Right kidney (tissue), 9 donors: ENCODE measurements around the gene TIGD1.

Source experiments
- DNase-seq: peaks from one replicate; pipeline ENCODE4 v3.0.0-alpha.2; 2016
- long read RNA-seq, 8 donors: transcript quantifications; one replicate each; lab custom pipeline, GENCODE V29; 2026

TIGD1 gene
- long read RNA-seq, donor 1, partial matches to known transcripts = 0 of 4 reads
- long read RNA-seq, donor 1, other reads (novel, unspliced or antisense) = 0 of 4 reads
- long read RNA-seq, donor 2, transcript TIGD1-201 (1 exons, 2,623 nt) = major isoform, 5 of 5 reads
- long read RNA-seq, donor 2, partial matches to known transcripts = 0 of 5 reads
- long read RNA-seq, donor 2, other reads (novel, unspliced or antisense) = 0 of 5 reads
- long read RNA-seq, donor 3, partial matches to known transcripts = 0 of 2 reads
- long read RNA-seq, donor 3, other reads (novel, unspliced or antisense) = 0 of 2 reads
- long read RNA-seq, donor 4, partial matches to known transcripts = 0 of 2 reads
- long read RNA-seq, donor 4, other reads (novel, unspliced or antisense) = 0 of 2 reads
- long read RNA-seq, donor 5, transcript TIGD1-201 (1 exons, 2,623 nt) = major isoform, 9 of 9 reads
- long read RNA-seq, donor 5, partial matches to known transcripts = 0 of 9 reads
- long read RNA-seq, donor 5, other reads (novel, unspliced or antisense) = 0 of 9 reads
- long read RNA-seq, donor 6, transcript TIGD1-201 (1 exons, 2,623 nt) = major isoform, 6 of 6 reads
- long read RNA-seq, donor 6, partial matches to known transcripts = 0 of 6 reads
- long read RNA-seq, donor 6, other reads (novel, unspliced or antisense) = 0 of 6 reads
- long read RNA-seq, donor 7, partial matches to known transcripts = 0 of 4 reads
- long read RNA-seq, donor 7, other reads (novel, unspliced or antisense) = 0 of 4 reads
- long read RNA-seq, donor 8, partial matches to known transcripts = 0 of 4 reads
- long read RNA-seq, donor 8, other reads (novel, unspliced or antisense) = 0 of 4 reads

GRCh38 chr2:232550354-232551249, at the start of gene TIGD1, which contains the start of gene EIF4E2:
TSS of gene TIGD1 (minus strand) at chr2:232550557. CDS start at chr2:232549882, 675 bp downstream.
TSS of gene EIF4E2 (plus strand) at chr2:232550689. CDS start at chr2:232550725, 36 bp downstream.
- peak; percentile 88 for DNase-seq

DNA sequence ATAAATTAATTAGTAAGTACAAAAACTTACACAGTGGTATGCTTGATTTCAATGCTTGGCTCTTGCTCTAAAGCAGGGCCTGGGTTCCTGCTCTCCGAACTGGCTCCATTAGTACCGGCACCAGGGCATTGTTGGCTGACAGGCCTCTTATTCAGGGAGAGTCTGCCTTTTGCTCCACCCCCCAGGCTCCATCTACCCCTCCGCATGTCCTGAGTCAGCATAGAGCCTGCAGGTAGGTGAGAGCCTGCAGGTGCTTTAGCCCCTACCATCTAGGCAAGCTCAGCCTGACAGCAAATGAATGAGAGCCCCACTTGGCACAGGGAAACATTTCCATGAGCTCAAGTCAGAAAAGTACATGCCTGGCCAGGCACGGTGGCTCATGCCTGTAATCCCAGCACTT, 47.9 kb upstream of the TIGD1 start:
- no peak for DNase-seq

DNA sequence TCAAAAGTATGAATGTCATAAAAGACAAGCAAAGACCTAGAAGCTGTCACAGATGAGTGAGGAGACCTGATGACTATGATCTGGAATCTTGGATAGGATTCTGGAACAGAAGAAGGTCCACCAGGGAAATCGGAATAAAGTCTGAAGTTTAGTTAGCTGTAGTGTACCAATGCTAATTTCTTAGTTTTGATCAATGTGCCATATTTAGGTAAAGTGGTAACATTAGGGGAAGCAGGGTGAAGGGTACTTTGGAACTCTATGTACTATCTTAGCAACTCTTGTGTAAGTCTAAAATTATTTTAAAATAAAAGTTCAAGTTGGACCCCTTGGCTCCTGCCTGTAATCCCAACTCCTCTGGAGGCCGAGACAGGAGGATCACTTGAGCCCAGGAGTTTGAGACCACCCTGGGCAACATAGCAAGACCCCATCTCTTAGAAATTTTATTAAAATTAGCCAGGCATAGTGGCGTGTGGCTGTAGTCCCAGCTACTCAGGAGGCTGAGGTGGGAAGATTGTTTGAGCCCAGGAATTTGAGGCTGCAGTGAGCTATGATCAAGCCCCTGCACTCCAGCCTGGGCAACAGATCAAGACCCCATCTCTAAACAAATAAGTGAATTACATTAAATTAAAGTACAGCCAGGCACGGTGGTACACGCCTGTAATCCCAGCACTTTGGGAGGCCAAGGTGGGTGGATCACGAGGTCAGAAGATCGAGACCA, 47.2 kb upstream of the TIGD1 start:
- DNase-seq = no peak

- DNase-seq = no peak
These were observed 43.6 kb upstream of the TIGD1 start for GRCh38 chr2:232593982-232594381.

DNA sequence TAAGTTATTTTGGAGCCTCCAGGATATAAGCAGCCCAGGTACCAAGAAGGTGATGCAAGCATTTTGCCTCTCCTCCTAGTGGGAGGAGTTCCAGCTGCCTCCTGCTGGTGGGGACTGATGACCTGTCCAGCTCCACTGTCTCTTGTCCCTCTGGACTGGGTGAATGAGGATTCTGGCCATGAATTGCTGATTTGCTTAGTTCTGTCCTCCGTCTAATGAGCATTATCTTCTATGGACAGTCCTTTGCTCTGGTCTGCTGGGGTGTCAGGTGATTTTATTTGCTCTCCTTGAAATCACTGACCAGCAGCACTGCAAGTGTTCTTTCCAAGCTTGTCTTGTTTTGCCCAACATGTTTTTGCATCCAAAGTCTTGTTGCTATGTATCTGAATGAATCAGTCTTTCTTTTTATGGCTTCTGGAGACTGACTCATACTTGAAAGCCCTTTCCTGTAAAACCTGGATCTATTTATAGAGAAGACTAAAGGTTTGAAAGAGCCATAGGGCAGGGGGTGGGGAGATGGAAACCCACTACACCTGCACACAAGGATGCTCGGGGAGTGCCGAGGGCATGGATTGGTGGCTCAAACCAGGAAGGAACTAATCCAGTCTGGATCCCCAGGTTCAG, 42.5 kb upstream of the TIGD1 start:
- no peak for DNase-seq

DNA sequence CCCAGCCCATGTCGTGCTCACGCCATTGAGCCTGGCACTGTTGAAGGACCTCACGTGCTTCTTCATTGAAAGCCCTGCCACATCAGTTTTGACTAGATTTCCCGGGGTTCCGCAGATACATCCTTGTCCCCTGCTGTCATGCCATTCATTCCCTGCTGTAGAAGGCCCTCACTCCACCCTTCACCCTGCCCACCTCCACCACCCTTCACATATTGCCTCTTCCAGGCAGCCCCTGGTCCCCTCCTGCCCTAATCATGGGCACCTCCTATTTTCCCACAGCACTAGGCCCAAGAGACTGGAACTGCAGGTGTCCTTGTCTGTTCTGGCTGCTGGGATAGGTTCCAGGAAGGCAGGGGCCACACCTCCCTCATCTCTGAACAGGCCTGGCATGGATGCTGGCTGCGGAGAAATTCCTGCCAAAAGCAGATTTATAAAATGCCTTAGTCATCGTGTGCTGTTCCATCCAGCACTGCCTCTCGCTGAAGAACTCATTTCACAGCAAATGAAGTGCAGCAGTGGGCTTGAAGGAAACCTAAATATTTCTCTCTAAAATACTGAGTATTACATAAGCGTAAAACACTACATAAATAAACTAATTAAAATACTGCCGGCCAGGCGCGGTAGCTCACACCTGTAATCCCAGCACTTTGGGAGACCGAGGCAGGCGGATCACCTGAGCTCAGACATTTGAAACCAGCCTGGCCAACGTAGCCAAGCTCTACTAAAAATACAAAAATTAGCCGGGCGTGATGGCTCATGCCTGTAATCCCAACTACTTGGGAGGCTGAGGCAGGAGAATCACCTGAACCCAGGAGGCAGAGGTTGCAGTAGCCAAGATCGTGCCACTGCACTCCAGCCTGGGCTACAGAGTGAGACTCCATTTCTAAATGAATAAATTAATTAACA, 38.6 kb upstream of the TIGD1 start:
- DNase-seq = no peak

DNA sequence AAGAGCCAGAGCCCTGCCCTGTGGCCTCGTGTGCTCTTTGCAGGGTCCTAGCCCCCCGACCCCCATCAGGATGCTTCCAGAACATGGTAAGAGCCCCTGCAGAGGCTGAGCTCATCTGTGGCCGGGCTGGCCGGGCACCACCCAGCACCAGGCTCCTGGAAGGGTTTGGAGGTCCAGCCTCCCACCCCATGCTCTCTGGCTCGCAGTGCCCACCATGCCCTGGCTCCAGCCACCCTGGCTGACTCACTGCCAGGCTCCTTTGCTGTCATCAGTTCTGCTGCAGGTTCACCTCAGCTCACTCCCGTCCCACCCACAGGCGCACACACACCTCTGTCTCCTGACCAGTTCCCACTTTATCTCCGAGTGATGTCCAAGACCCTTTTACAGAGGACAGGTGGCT, 37.7 kb upstream of the TIGD1 start:
- no peak for DNase-seq

GRCh38 chr2:232587512-232587911, 37.2 kb upstream of the TIGD1 start:
- no peak for DNase-seq

DNA sequence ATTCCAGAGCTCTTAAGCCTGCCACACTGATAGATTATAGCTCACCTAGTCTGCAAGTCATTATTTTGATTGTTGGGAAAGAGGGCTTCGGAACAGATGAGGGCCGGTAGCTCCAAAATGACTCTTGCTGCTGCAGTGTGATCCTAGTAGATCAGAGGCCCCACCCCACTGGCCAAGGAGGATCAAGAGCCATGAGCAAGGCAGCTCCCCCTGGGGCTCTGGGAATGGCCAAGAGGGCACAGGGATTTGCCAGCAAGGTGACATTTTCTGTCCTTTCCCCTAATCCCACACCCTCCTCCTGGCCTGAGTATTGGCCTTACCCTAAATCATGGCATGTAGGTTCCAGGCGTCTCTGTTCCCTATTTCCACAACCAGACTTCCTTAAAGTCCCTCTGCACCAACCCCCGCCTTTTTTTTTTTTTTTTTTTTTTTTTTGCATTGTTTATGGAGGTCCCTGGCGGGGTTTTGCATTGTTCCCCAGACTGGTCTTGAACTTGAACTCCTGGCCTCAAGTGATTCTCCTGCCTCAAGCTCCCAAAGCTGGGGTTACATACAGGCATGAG, 36.7 kb upstream of the TIGD1 start:
- no peak for DNase-seq

DNA sequence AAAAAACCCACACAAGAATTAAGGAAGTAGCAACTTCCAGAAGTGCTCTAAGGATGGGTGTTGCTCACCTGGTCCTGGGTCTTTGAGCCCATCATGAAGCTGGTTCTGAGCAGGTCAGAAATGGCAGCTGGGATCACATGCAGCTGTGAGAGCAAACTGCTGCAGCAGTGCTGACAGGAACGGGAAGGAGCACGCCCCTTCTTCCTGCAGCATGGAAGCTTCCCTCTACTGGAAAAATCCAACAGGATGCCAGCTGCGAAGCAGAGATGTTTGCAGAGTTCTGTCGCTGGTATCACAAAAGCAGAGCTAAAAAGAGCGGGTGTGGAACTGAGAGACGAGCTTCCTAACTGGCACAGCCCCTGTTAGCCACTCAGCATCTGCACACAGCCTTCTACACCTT, 33.9 kb upstream of the TIGD1 start:
- no peak for DNase-seq

DNA sequence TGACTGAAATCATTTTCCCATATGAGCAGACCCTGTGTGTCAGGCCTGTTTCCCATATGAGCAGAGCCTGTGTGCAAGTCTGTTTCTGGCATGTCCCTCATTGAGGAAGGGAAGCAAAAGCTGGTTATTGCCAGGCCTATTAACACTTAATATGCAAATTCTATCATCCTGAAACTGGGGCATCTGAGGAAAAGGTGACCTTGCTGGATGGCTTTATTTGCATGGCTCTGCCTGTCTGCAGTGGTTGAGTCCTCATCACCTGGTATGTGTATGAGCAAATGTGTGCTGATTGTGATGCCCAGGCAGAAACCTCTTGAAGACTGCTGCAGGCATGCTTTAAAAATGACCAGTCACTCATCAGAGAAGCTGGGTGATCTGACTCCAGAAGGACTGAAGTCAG, 31.4 kb upstream of the TIGD1 start:
- DNase-seq = no peak

DNA sequence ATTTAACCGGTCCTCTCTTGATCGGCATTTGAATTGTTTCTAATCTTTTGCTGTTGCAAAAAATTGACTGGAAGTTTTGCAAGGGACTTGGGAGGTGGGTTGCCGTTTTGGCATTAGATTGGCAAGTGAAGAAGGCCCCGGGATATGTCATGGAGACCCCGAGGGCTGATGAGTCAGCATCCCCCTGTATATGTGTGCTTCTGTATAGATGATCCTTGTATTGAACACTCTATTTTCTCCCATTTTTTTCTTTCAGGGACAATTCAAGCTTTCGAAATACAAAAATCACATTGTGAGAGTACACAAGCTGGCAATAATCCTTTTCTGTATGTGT, 30.3 kb upstream of the TIGD1 start:
- DNase-seq = no peak

DNA sequence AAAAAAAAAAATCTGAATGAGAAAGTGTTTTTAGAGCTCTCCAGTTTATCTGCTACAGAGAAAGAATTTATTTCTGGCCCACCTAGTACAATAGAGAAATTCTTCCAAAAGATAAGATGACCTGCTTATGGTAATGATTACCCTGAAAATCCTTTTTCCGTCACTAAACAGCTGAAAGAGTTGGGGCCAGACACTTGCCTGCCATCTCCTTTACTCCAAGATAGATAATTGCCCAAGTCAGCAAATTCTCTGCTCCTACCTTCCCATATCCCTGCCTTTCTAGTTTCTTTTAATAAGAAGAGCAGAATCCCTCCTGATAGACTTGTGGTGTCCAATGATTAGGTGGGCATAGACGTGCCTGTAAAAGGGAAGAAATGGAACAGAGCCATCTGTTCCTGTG, 28.3 kb upstream of the TIGD1 start:
- DNase-seq = no peak

DNA sequence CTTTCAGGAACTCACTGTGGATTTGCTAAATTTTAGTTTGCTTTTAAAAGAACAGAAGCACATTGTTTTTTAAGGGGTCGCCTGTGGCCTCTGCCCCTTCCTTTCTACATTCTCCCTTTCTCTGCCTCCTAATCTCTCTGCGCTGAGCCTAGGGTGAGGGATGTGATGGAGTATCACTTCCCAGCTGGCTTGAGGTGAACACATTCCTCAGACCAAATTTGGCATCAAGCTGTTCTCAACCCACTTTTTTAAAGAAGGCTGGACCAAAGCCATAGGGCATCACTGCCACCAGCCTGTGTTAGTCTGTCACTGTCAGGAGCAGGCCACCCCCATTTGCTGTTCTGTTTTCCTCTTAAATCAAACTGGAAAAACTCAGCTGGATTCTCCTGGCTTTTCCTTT, 27.5 kb upstream of the TIGD1 start:
- DNase-seq = no peak

DNA sequence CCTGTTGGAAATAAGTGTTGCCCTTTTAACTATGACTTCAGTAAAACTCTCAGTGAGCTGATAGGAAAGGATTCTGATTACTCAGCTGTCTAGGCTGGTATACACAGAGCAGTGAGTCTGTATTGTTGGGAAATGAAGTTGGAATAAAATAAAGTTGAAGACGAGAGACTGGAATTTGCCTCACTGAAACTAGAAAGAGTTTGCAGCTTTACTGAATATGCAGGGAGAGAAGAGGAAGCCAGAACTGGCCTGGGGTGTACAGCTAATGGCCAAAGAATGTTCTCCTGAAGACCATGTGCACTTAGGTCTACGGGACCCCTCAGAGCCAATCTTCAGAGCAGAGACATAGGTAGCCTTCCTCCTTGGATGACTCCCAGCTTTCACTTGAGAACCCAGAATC, 26.6 kb upstream of the TIGD1 start:
- no peak for DNase-seq

GRCh38 chr2:232575404-232575746, 25.0 kb upstream of the TIGD1 start:
- DNase-seq = no peak

DNA sequence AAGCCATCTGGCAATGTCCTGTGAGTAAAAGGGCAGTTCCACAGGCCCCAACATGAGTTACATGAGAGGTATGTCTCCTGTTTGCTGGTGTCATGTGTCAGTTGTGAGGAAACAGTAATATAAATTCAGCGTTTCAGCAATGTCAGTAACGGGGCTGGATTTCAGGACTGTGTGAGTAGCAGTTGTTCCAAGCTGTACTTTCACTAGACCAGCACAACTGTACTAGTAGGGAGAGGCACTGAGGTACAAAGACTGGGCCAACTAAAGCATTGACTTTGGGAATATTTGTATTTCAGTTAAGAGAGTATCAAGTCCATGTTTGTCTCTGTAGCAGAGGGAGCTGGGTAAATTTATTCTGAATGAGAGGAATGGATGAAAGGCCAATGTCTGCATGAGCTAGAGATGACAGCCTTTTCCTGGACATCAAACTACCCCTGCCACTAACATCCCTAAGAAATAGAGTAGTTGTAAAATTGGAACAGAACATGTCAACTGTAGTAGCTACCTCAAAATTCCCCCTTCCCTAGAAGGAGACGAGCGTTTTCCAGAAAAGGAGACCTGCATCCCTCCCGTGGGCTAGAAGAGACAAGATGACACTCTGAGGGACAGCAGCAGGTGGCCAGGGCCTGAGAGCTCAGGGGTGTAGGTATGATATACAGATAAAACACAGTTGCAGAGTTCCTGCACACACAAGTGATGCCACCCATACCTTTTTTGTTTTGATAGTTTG, 24.5 kb upstream of the TIGD1 start:
- DNase-seq = no peak

GRCh38 chr2:232573771-232574435, 23.5 kb upstream of the TIGD1 start:
- DNase-seq = peak; percentile 46

DNA sequence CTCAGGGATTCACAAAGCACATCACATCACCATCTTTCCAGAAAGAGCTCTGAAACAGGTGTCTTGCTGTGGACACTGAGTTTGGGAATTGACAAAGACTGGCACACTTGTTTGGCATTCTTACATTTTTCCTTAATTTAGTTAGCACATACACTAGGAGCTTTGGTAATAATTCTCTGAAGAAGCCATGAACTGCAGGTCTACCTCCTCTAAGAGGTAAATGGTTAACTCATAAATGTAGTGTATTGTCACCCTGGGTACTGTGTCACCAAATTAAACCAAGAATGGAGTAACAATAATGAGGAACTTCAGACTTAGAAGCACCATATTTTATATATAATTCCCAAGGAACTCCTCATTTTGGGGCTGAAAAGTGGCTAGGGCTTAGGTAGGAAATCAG, 22.7 kb upstream of the TIGD1 start:
- DNase-seq = no peak
